PC-3 (cell line): Measurements from ENCODE around the gene LYPD1. TPM values are rescaled to one million over a fixed set of nuclear protein-coding genes. Genes with fewer than 3 reads are reported as not detected.
A peak's percentile ranks its signal among the peaks of the same experiment; 100 is the strongest.
"Not testable (repeated sequence)": the region's sequence is repeated elsewhere in the genome, so short reads cannot be mapped to it uniquely, and the experiment has no call there.

Source experiments
- ATAC-seq: fragments of 200-7000 bp; cut with Tn5 transposase; 2 replicates; pipeline ENCODE4 v1.9.1; 2020; ENCODE audit warnings: mild to moderate bottlenecking, moderate library complexity
- BruUV-seq: library from RNA; stranded (reverse); fragments of 400-500 nt; replicated peaks from 2 replicates; lab custom pipeline; 2021; lab: Mats Ljungman, UMichigan
- CTCF ChIA-PET: fragments of 300-600 bp; sonication (Branson Sonifier 250); formaldehyde crosslinking; loops from one replicate; lab custom pipeline; 2022; ENCODE audit warnings: antibody characterized with exemption; lab: Charles Lee
- POLR2A ChIA-PET: fragments of 300-600 bp; sonication (Branson Sonifier 250); formaldehyde crosslinking; loops from one replicate; lab custom pipeline; 2022; ENCODE audit warnings: antibody characterized with exemption; ENCODE audit not compliant: unreplicated experiment; lab: Charles Lee
- DNase-seq: peaks from one replicate; pipeline ENCODE4 v3.0.0-alpha.2; 2015
- H2AFZ ChIP-seq: fragments of 300-600 bp; sonication (generic); 2 replicates; pipeline ENCODE4 v1.6.0; 2016; ENCODE audit warnings: antibody characterized with exemption, low read length
- H3F3A ChIP-seq: fragments of 300-600 bp; sonication (generic); one replicate; pipeline ENCODE4 v1.6.0; 2017; ENCODE audit warnings: antibody characterized with exemption, low read length, control low read depth, mild to moderate bottlenecking; ENCODE audit not compliant: unreplicated experiment
- H3K27ac ChIP-seq: fragments of 300-600 bp; sonication (generic); 2 replicates; pipeline ENCODE4 v1.5.1; 2016; ENCODE audit warnings: mild to moderate bottlenecking, low read length
- H3K27me3 ChIP-seq: fragments of 300-600 bp; sonication (generic); 2 replicates; pipeline ENCODE4 v1.6.1; 2016; ENCODE audit warnings: low read length, mixed read lengths
- H3K36me3 ChIP-seq: fragments of 300-600 bp; sonication (generic); 2 replicates; pipeline ENCODE4 v1.6.1; 2016; ENCODE audit warnings: low read depth, mixed run types, low read length, mixed read lengths
- H3K4me1 ChIP-seq: fragments of 300-600 bp; sonication (generic); 2 replicates; pipeline ENCODE4 v1.5.1; 2016; ENCODE audit warnings: low read length; ENCODE audit not compliant: insufficient read depth
- H3K4me2 ChIP-seq: fragments of 300-600 bp; sonication (generic); 2 replicates; pipeline ENCODE4 v1.6.0; 2016; ENCODE audit warnings: low read length
- H3K4me3 ChIP-seq: fragments of 300-600 bp; sonication (generic); 2 replicates; pipeline ENCODE4 v1.5.1; 2016; ENCODE audit warnings: mild to moderate bottlenecking, low read length, mixed read lengths
- H3K79me2 ChIP-seq: fragments of 300-600 bp; sonication (generic); 2 replicates; pipeline ENCODE4 v1.6.1; 2017; ENCODE audit warnings: low read length, mixed read lengths
- H3K9ac ChIP-seq: fragments of 300-600 bp; sonication (generic); 2 replicates; pipeline ENCODE4 v1.6.0; 2016; ENCODE audit warnings: mild to moderate bottlenecking, low read length
- H3K9me2 ChIP-seq: fragments of 300-600 bp; sonication (generic); replicated peaks from 2 replicates; pipeline ENCODE4 v1.6.1; 2016; ENCODE audit warnings: mixed run types, low read length, mixed read lengths
- H3K9me3 ChIP-seq: fragments of 300-600 bp; sonication (generic); 2 replicates; pipeline ENCODE4 v1.6.1; 2016; ENCODE audit warnings: low read length, mixed read lengths
- H4K20me1 ChIP-seq: fragments of 300-600 bp; sonication (generic); 2 replicates; pipeline ENCODE4 v1.6.1; 2016; ENCODE audit warnings: low read length, mixed read lengths
- CTCF ChIP-seq: fragments of 300-600 bp; sonication (generic); conservative IDR thresholded peaks from 2 replicates; pipeline ENCODE4 v1.5.1; 2017; ENCODE audit warnings: antibody characterized with exemption, low read depth, mild to moderate bottlenecking, low read length
- EZH2 ChIP-seq: fragments of 300-600 bp; sonication (generic); IDR thresholded peaks from one replicate; pipeline ENCODE4 v1.6.1; 2017; ENCODE audit warnings: antibody characterized with exemption, mild to moderate bottlenecking, low read length; ENCODE audit not compliant: unreplicated experiment
- EZH2phosphoT487 ChIP-seq: fragments of 300-600 bp; sonication (generic); IDR thresholded peaks from 2 replicates; pipeline ENCODE4 v1.6.1; 2018; ENCODE audit warnings: mild to moderate bottlenecking, antibody characterized with exemption, low read length, borderline replicate concordance
- intact Hi-C: fragments of 100-400 bp; cut with micrococcal nuclease; formaldehyde crosslinking; loops from 2 replicates; pipeline ENCODE4 v1.9.0; 2023
- total RNA-seq: library from RNA; depleted of rRNA; stranded (reverse); fragments of >200 nt; gene quantifications from 2 replicates; pipeline ENCODE4 v1.2.3, GENCODE V29; 2014

The LYPD1 gene
- total RNA-seq, 1 experiment from 2014 or later, result 18.7 TPM

- Histone ChIP-seq H3K9ac (no peak overlapping the region), H3K27me3 (no peaks in the 10 kb centered on the region), H3K9me2 (no peaks in the 10 kb centered on the region), H4K20me1 (no peaks in the 10 kb centered on the region), H3K27ac (no peak overlapping the region), H3K36me3 (no peaks in the 10 kb centered on the region), H3K4me1 (peaks cover 12% of the 10 kb centered on the region), H3K9me3 (no peaks in the 10 kb centered on the region), H2AFZ (no peak overlapping the region), H3K4me3 (no peak overlapping the region), H3K4me2 (no peak overlapping the region), H3F3A (no peaks in the 10 kb centered on the region), H3K79me2 (no peaks in the 10 kb centered on the region)
- no TSS peak for BruUV-seq
- ChIA-PET POLR2A (no interaction called here), CTCF (no interaction called here)
- ATAC-seq (peak; percentile 64), DNase-seq (peak; percentile 64)
- intact Hi-C loops, result no loop called here
- TF ChIP-seq EZH2phosphoT487, result no peak
- no peak for TF ChIP-seq EZH2
- no peak for TF ChIP-seq CTCF
Observed at GRCh38 chr2:132701810-132702209, 31.8 kb upstream of the LYPD1 start.

- ATAC-seq, H3K36me3 ChIP-seq, DNase-seq, H4K20me1 ChIP-seq, BruUV-seq, H3K4me2 ChIP-seq, H3K4me3 ChIP-seq, intact Hi-C loops, POLR2A ChIA-PET, H3F3A ChIP-seq, H2AFZ ChIP-seq, CTCF ChIA-PET, H3K9me2 ChIP-seq, H3K27me3 ChIP-seq, H3K79me2 ChIP-seq, H3K9ac ChIP-seq, H3K27ac ChIP-seq, H3K9me3 ChIP-seq: not testable (repeated sequence)
- peaks cover 12% of the 10 kb centered on the region for H3K4me1 ChIP-seq
Observed at GRCh38 chr2:132699802-132700201, 29.8 kb upstream of the LYPD1 start.

DNA sequence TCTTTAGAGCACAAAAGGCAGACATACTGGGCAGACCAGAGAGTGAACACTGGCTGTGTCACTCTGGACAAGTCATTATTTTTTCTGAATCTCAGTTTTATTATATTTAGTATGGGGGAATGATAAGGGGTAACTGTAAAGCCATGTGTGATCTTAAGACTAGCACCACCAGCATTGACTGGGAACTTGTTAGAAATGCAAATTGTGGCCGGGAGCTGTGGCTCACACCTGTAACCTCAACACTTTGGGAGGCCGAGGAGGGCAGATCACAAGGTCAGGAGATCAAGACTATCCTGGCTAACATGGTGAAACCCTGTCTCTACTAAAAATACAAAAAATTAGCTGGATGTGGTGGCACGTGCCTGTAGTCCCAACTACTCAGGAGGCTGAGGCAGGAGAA, 28.3 kb upstream of the LYPD1 start:
- ATAC-seq, CTCF ChIA-PET, H3K9me2 ChIP-seq, DNase-seq, H3K27me3 ChIP-seq, H3K9ac ChIP-seq, H3K27ac ChIP-seq, H3K9me3 ChIP-seq, POLR2A ChIA-PET, H3K36me3 ChIP-seq, H2AFZ ChIP-seq, H4K20me1 ChIP-seq, intact Hi-C loops, BruUV-seq, H3K4me2 ChIP-seq, H3K79me2 ChIP-seq, H3K4me3 ChIP-seq, H3F3A ChIP-seq: not testable (repeated sequence)
- peaks cover 12% of the 10 kb centered on the region for H3K4me1 ChIP-seq

DNA sequence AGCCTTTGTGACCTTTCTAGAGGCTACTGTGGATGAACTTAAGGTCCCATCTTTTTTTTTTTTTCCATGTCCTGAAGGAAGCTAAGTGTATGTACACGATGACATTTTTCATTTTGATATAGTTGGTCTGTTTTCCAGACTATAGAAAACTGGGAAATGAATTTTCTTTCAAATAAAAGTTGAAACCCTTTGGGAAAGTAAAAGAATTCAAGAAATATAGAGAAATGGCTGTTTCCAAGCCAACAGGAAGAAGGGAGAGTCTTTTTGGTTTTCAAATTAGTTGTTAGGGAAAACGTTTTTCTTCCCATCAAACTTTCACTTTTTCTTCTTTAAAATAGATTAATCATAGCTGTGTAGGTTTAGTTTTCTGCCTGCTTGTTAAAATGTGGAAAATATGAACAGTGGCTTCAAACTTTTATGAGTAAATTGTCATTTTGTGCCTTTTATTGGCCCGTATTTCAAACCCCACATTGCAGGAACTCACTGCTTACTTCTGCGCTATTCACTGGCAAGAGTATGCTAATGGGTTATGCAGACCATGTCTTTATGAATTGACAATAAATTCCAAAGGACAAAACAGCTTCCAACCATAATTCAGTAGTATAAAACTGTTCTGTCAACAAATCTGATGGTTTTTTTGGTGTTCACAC, 27.7 kb upstream of the LYPD1 start:
- CTCF ChIA-PET, result interaction anchor here (0.8 kb wide), 1 partner anchor 474 kb away, joined by 3 read pairs; no protein-coding TSS in a partner anchor
- no peak for ATAC-seq
- Histone ChIP-seq H3K36me3 (no peaks in the 10 kb centered on the region), H3K27ac (no peak overlapping the region), H3K9me3 (no peaks in the 10 kb centered on the region), H3K4me2 (no peak overlapping the region), H3F3A (no peaks in the 10 kb centered on the region), H2AFZ (no peak overlapping the region), H3K4me3 (no peak overlapping the region), H3K79me2 (no peaks in the 10 kb centered on the region), H3K27me3 (no peaks in the 10 kb centered on the region), H3K9ac (no peak overlapping the region), H4K20me1 (no peaks in the 10 kb centered on the region), H3K9me2 (no peaks in the 10 kb centered on the region), H3K4me1 (peaks cover 12% of the 10 kb centered on the region)
- no peak for TF ChIP-seq EZH2
- no peak for TF ChIP-seq EZH2phosphoT487
- TF ChIP-seq CTCF, result no peak
- intact Hi-C loops, result no loop called here
- POLR2A ChIA-PET, result no interaction called here
- BruUV-seq, result no TSS peak
- DNase-seq, result no peak
